Measurements from ENCODE around the gene SOX6. TPM values are rescaled to one million over a fixed set of nuclear protein-coding genes. Genes with fewer than 3 reads are reported as not detected.

SOX6 gene
- total RNA-seq, 1 donor from 2014 or later: 4.9 TPM

DNA sequence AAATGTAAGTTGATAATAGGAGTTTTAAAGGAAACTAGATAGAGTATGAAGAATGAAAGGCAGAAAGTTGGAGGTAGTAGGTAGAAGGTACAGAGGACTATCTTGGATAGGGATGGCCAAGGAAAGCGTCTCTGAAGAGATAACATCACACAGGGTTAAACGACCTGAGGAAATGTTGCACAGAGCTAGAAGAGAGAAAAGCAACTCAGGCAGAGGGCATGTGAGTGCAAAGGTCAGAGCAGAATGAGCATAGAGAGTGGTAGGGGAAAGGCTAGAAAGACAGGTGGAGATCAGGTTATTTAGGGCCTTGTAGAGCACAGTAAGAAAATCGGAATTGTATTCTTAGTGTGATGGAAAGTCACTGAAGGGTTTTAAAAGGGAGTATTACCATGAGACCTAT is 232.0 kb downstream of the SOX6 start:
- H3K4me3 ChIP-seq: no peak overlapping the region
- TF ChIP-seq POLR2A (IDR thresholded peaks at IDR 0.05) (no peak), POLR2AphosphoS5 (IDR thresholded peaks at IDR 0.05; ENCODE audit: insufficient read depth in 1 of 2, low read depth in 1 of 2) (no peak)
- TF ChIP-seq, protein P1, sequence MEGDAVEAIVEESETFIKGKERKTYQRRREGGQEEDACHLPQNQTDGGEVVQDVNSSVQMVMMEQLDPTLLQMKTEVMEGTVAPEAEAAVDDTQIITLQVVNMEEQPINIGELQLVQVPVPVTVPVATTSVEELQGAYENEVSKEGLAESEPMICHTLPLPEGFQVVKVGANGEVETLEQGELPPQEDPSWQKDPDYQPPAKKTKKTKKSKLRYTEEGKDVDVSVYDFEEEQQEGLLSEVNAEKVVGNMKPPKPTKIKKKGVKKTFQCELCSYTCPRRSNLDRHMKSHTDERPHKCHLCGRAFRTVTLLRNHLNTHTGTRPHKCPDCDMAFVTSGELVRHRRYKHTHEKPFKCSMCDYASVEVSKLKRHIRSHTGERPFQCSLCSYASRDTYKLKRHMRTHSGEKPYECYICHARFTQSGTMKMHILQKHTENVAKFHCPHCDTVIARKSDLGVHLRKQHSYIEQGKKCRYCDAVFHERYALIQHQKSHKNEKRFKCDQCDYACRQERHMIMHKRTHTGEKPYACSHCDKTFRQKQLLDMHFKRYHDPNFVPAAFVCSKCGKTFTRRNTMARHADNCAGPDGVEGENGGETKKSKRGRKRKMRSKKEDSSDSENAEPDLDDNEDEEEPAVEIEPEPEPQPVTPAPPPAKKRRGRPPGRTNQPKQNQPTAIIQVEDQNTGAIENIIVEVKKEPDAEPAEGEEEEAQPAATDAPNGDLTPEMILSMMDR (IDR thresholded peaks at IDR 0.05): no peak
- intact Hi-C loops (cut with DNase I): no loop called here
- no peaks in the 10 kb centered on the region for H3K9me3 ChIP-seq
- H3K27me3 ChIP-seq: no peaks in the 10 kb centered on the region
- H3K4me1 ChIP-seq: no peaks in the 10 kb centered on the region
- H3K36me3 ChIP-seq: no peaks in the 10 kb centered on the region
- DNase-seq (ENCODE audit: extremely low spot score in 2 of 2): no peak
- no peak overlapping the region for H3K27ac ChIP-seq

DNA sequence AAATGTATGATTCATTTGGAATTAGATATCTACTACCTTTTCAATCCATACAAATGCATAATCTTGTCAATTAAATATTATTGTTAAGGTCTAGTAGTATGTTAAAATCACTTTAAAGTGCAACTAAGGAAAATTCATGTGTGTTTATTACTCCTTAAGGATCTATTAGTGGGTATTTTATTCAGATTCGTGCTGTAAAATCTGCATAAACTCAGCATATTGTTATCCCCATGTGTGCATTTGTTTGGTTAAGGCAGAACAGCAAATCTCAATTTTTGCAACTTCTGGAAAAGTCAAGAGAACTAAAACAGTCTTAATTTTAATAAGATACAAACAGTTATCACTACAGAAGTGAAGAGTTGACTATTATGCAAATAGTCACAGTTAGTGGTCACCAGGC is 234.5 kb downstream of the SOX6 start:
- intact Hi-C loops (cut with DNase I): no loop called here
- TF ChIP-seq, protein P1 (IDR thresholded peaks at IDR 0.05): no peak
- no peak for TF ChIP-seq POLR2AphosphoS5 (IDR thresholded peaks at IDR 0.05; ENCODE audit: insufficient read depth in 1 of 2, low read depth in 1 of 2)
- no peak for TF ChIP-seq POLR2A (IDR thresholded peaks at IDR 0.05)
- Histone ChIP-seq H3K4me3 (no peak overlapping the region), H3K4me1 (no peaks in the 10 kb centered on the region), H3K27me3 (no peaks in the 10 kb centered on the region), H3K27ac (no peak overlapping the region), H3K36me3 (no peaks in the 10 kb centered on the region), H3K9me3 (no peaks in the 10 kb centered on the region)
- no peak for DNase-seq (ENCODE audit: extremely low spot score in 2 of 2)

DNA sequence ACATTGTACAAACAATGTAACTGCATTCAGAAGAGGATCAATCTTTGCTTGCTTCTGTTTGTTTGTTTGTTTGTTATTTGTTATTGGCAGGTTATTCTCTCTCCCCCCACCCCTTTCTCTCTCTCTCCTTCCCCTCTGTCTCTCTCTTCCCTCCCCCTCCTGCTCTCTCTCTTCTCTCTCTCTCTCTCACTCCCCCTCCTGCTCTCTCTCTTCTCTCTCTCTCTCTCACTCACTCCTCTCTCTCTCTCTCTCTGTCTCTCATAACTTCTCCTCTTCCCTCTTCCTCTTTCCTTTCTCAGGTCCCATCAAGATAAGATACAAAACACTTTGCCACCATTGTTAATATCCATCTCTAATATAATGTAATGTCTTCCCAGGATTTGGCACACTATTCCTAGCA is 236.3 kb downstream of the SOX6 start:
- no peak for DNase-seq (ENCODE audit: extremely low spot score in 2 of 2)
- Histone ChIP-seq H3K36me3 (no peaks in the 10 kb centered on the region), H3K27me3 (no peaks in the 10 kb centered on the region), H3K4me1 (no peaks in the 10 kb centered on the region), H3K4me3 (no peak overlapping the region), H3K9me3 (no peaks in the 10 kb centered on the region), H3K27ac (no peak overlapping the region)
- TF ChIP-seq, protein P1 (IDR thresholded peaks at IDR 0.05): no peak
- TF ChIP-seq POLR2AphosphoS5 (IDR thresholded peaks at IDR 0.05; ENCODE audit: insufficient read depth in 1 of 2, low read depth in 1 of 2): no peak
- TF ChIP-seq POLR2A (IDR thresholded peaks at IDR 0.05): no peak
- intact Hi-C loops (cut with DNase I): no loop called here

DNA sequence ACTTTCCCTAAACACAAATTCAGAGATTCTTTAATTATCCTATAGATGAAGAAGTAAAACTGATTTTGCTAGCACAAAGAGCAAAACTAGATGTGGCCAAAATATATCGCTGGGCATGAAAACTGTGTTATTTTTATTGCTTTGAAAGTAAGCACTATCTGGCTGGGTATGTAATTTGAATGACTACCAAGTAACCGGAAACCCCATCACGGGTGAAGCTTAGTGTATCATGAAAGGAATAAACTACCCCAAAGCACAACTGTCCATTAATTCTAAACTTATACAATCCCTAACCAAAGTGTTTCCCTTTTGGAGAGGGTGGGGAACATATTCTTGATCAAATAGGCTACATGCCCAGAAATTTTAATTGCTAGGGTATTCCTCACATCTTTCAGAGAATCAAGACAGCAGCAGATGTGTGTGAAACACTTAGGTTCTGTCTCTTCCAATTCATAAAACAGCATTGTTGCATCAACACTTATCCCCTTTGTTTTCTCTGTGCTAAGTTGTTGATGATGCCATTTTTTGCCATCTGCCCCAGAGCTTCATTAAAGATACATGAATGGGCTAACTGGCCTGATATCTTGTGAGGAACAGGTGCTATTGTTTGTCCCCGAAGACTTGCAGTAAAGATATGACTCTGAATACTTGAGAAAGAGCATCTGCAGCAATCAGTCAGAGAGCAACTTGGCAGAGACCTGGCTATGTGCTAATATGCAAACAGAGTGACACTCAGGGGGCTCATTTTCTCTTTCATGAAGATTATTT is 238.2 kb downstream of the SOX6 start:
- H3K27ac ChIP-seq: no peak overlapping the region
- intact Hi-C loops (cut with DNase I): no loop called here
- no peak for TF ChIP-seq POLR2AphosphoS5 (IDR thresholded peaks at IDR 0.05; ENCODE audit: insufficient read depth in 1 of 2, low read depth in 1 of 2)
- no peak for TF ChIP-seq POLR2A (IDR thresholded peaks at IDR 0.05)
- TF ChIP-seq, protein P1 (IDR thresholded peaks at IDR 0.05): no peak
- no peak for DNase-seq (ENCODE audit: extremely low spot score in 2 of 2)
- H3K4me1 ChIP-seq: no peaks in the 10 kb centered on the region
- H3K27me3 ChIP-seq: no peaks in the 10 kb centered on the region
- H3K9me3 ChIP-seq: no peaks in the 10 kb centered on the region
- H3K36me3 ChIP-seq: no peaks in the 10 kb centered on the region
- H3K4me3 ChIP-seq: no peak overlapping the region

Data from vagina (tissue), 2 donors.